ENCODE results near the gene APMAP.
A peak's percentile ranks its signal among the peaks of the same experiment; 100 is the strongest.

APMAP gene

GRCh38 chr20:24951536-24952083 is 40.9 kb downstream of the APMAP start:
- no peaks in the 10 kb centered on the region for H3K9me3 ChIP-seq (ENCODE audit: severe bottlenecking)
- no peaks in the 10 kb centered on the region for H3K27me3 ChIP-seq (ENCODE audit: insufficient read depth, poor library complexity, severe bottlenecking)
- DNase-seq (ENCODE audit: low spot score) (peak; percentile 26), ATAC-seq (ENCODE audit: low read depth) (no peak)
- H3K27ac ChIP-seq (ENCODE audit: poor library complexity, severe bottlenecking), result no peak overlapping the region
- no peaks in the 10 kb centered on the region for H3K36me3 ChIP-seq (ENCODE audit: low read depth)
- TF ChIP-seq CTCF (IDR thresholded peaks at IDR 0.05; ENCODE audit: poor library complexity, severe bottlenecking), result no peak
- H3K4me1 ChIP-seq (ENCODE audit: insufficient read depth, poor library complexity, severe bottlenecking), result no peaks in the 10 kb centered on the region
- H3K4me3 ChIP-seq (ENCODE audit: severe bottlenecking), result no peak overlapping the region

- Histone ChIP-seq H3K36me3 (ENCODE audit: low read depth) (no peaks in the 10 kb centered on the region), H3K27me3 (ENCODE audit: insufficient read depth, poor library complexity, severe bottlenecking) (no peaks in the 10 kb centered on the region), H3K4me1 (ENCODE audit: insufficient read depth, poor library complexity, severe bottlenecking) (no peaks in the 10 kb centered on the region), H3K9me3 (ENCODE audit: severe bottlenecking) (no peaks in the 10 kb centered on the region), H3K27ac (ENCODE audit: poor library complexity, severe bottlenecking) (no peak overlapping the region), H3K4me3 (ENCODE audit: severe bottlenecking) (no peak overlapping the region)
- no peak for TF ChIP-seq CTCF (IDR thresholded peaks at IDR 0.05; ENCODE audit: poor library complexity, severe bottlenecking)
- ATAC-seq (ENCODE audit: low read depth) (peak; percentile 3; the same call in 1 of the 3 replicates), DNase-seq (ENCODE audit: low spot score) (peak; percentile 38)
These were observed 41.6 kb downstream of the APMAP start for GRCh38 chr20:24950836-24951525.

GRCh38 chr20:24950128-24950835 is 42.3 kb downstream of the APMAP start:
- ATAC-seq (ENCODE audit: low read depth) (peak; percentile 18; the same call in 1 of the 3 replicates), DNase-seq (ENCODE audit: low spot score) (peak; percentile 45)
- no peak for TF ChIP-seq CTCF (IDR thresholded peaks at IDR 0.05; ENCODE audit: poor library complexity, severe bottlenecking)
- H3K4me3 ChIP-seq (ENCODE audit: severe bottlenecking), result no peak overlapping the region
- no peaks in the 10 kb centered on the region for H3K27me3 ChIP-seq (ENCODE audit: insufficient read depth, poor library complexity, severe bottlenecking)
- H3K36me3 ChIP-seq (ENCODE audit: low read depth), result no peaks in the 10 kb centered on the region
- no peaks in the 10 kb centered on the region for H3K9me3 ChIP-seq (ENCODE audit: severe bottlenecking)
- H3K27ac ChIP-seq (ENCODE audit: poor library complexity, severe bottlenecking), result no peak overlapping the region
- no peaks in the 10 kb centered on the region for H3K4me1 ChIP-seq (ENCODE audit: insufficient read depth, poor library complexity, severe bottlenecking)

GRCh38 chr20:24949756-24950127 is 42.8 kb downstream of the APMAP start:
- H3K9me3 ChIP-seq (ENCODE audit: severe bottlenecking), result no peaks in the 10 kb centered on the region
- no peak for ATAC-seq (ENCODE audit: low read depth)
- H3K36me3 ChIP-seq (ENCODE audit: low read depth), result no peaks in the 10 kb centered on the region
- H3K4me1 ChIP-seq (ENCODE audit: insufficient read depth, poor library complexity, severe bottlenecking), result no peaks in the 10 kb centered on the region
- no peak for TF ChIP-seq CTCF (IDR thresholded peaks at IDR 0.05; ENCODE audit: poor library complexity, severe bottlenecking)
- no peak for DNase-seq (ENCODE audit: low spot score)
- no peaks in the 10 kb centered on the region for H3K27me3 ChIP-seq (ENCODE audit: insufficient read depth, poor library complexity, severe bottlenecking)
- H3K4me3 ChIP-seq (ENCODE audit: severe bottlenecking), result no peak overlapping the region
- no peak overlapping the region for H3K27ac ChIP-seq (ENCODE audit: poor library complexity, severe bottlenecking)

All from RWPE2 (cell line).